DOHH2 (cell line): ENCODE results near the gene UBE2G2.

Experiments used
- H3F3A ChIP-seq: fragments of 200-600 bp; sonication (generic), shearing (Covaris generic); 2 replicates; pipeline ENCODE4 v1.6.0; 2016; ENCODE audit warnings: antibody characterized with exemption, mild to moderate bottlenecking; ENCODE audit not compliant: control insufficient read depth, insufficient read depth
- H3K27ac ChIP-seq: fragments of 200-600 bp; sonication (generic); 2 replicates; pipeline ENCODE4 v1.5.1; 2014; ENCODE audit warnings: low read depth, mild to moderate bottlenecking, low read length, moderate library complexity
- H3K27me3 ChIP-seq: fragments of 200-600 bp; sonication (generic); 2 replicates; pipeline ENCODE4 v1.6.1; 2014; ENCODE audit warnings: mild to moderate bottlenecking, low read length, mixed read lengths; ENCODE audit not compliant: control insufficient read depth
- H3K36me3 ChIP-seq: fragments of 200-600 bp; sonication (generic); 2 replicates; pipeline ENCODE4 v1.6.1; 2014; ENCODE audit warnings: mild to moderate bottlenecking, low read length, moderate library complexity, mixed read lengths; ENCODE audit not compliant: control insufficient read depth
- H3K4me1 ChIP-seq: fragments of 200-600 bp; sonication (generic); 2 replicates; pipeline ENCODE4 v1.6.1; 2014; ENCODE audit warnings: mild to moderate bottlenecking, low read length, mixed read lengths; ENCODE audit not compliant: control insufficient read depth
- H3K4me2 ChIP-seq: fragments of 200-600 bp; sonication (generic); 2 replicates; pipeline ENCODE4 v1.6.0; 2014; ENCODE audit warnings: mild to moderate bottlenecking, low read length, moderate library complexity
- H3K4me3 ChIP-seq: fragments of 200-600 bp; sonication (generic); 2 replicates; pipeline ENCODE4 v1.5.1; 2014; ENCODE audit warnings: mild to moderate bottlenecking, low read length, mixed read lengths
- H3K79me2 ChIP-seq: fragments of 200-600 bp; sonication (generic); 2 replicates; pipeline ENCODE4 v1.6.1; 2014; ENCODE audit warnings: mild to moderate bottlenecking, low read length, mixed read lengths; ENCODE audit not compliant: control insufficient read depth
- H3K9me2 ChIP-seq: fragments of 200-600 bp; sonication (generic); replicated peaks from 2 replicates; pipeline ENCODE4 v1.6.1; 2014; ENCODE audit warnings: mild to moderate bottlenecking, low read length, mixed read lengths; ENCODE audit not compliant: control insufficient read depth
- H3K9me3 ChIP-seq: fragments of 200-600 bp; sonication (generic); 2 replicates; pipeline ENCODE4 v1.6.1; 2014; ENCODE audit warnings: antibody characterized with exemption, low read length, mixed read lengths; ENCODE audit not compliant: control insufficient read depth, insufficient read depth
- H4K20me1 ChIP-seq: fragments of 200-600 bp; sonication (generic); 2 replicates; pipeline ENCODE4 v1.6.0; 2014; ENCODE audit warnings: low read depth, mild to moderate bottlenecking, antibody characterized with exemption, low read length, moderate library complexity; ENCODE audit not compliant: control insufficient read depth, insufficient read depth
- CTCF ChIP-seq: fragments of 200-600 bp; sonication (generic); IDR thresholded peaks from one replicate; pipeline ENCODE4 v1.5.1; 2014; ENCODE audit warnings: antibody characterized with exemption, mild to moderate bottlenecking, low read depth, low read length; ENCODE audit not compliant: poor library complexity, severe bottlenecking
- EZH2phosphoT487 ChIP-seq: fragments of 200-600 bp; sonication (generic); IDR thresholded peaks from 2 replicates; pipeline ENCODE4 v1.6.1; 2017; ENCODE audit warnings: borderline replicate concordance, mild to moderate bottlenecking, antibody characterized with exemption, low read length, moderate library complexity, mixed read lengths

The UBE2G2 gene

GRCh38 chr21:44785620-44786335, 15.8 kb downstream of the UBE2G2 start:
- Histone ChIP-seq H3K79me2 (peaks cover 98% of the 10 kb centered on the region), H3K27ac (no peak overlapping the region), H4K20me1 (peaks cover 20% of the 10 kb centered on the region; the same call in 1 of the 2 replicates), H3F3A (peaks cover 3% of the 10 kb centered on the region; the same call in 1 of the 2 replicates), H3K4me3 (no peak overlapping the region), H3K9me2 (no peaks in the 10 kb centered on the region), H3K9me3 (no peaks in the 10 kb centered on the region), H3K4me1 (peaks cover 15% of the 10 kb centered on the region), H3K4me2 (no peak overlapping the region), H3K36me3 (peaks cover 76% of the 10 kb centered on the region), H3K27me3 (no peaks in the 10 kb centered on the region)
- TF ChIP-seq CTCF, result no peak

GRCh38 chr21:44784810-44785209, 16.8 kb downstream of the UBE2G2 start:
- H3K4me1 ChIP-seq, result peaks cover 5% of the 10 kb centered on the region
- no peaks in the 10 kb centered on the region for H3F3A ChIP-seq
- no peaks in the 10 kb centered on the region for H3K9me3 ChIP-seq
- H3K36me3 ChIP-seq, result peaks cover 77% of the 10 kb centered on the region
- peaks cover 98% of the 10 kb centered on the region for H3K79me2 ChIP-seq
- TF ChIP-seq EZH2phosphoT487, result no peak
- no peak for TF ChIP-seq CTCF
- no peak overlapping the region for H3K4me3 ChIP-seq
- no peaks in the 10 kb centered on the region for H3K27me3 ChIP-seq
- peaks cover 16% of the 10 kb centered on the region; the same call in 1 of the 2 replicates for H4K20me1 ChIP-seq
- no peak overlapping the region for H3K4me2 ChIP-seq
- no peak overlapping the region for H3K27ac ChIP-seq
- H3K9me2 ChIP-seq, result no peaks in the 10 kb centered on the region

- Histone ChIP-seq H3F3A (no peaks in the 10 kb centered on the region), H3K4me3 (no peak overlapping the region), H3K4me1 (no peaks in the 10 kb centered on the region), H3K9me2 (no peaks in the 10 kb centered on the region), H3K79me2 (peaks cover 96% of the 10 kb centered on the region), H3K27me3 (no peaks in the 10 kb centered on the region), H4K20me1 (peaks cover 11% of the 10 kb centered on the region; the same call in 1 of the 2 replicates), H3K27ac (no peak overlapping the region), H3K4me2 (no peak overlapping the region), H3K9me3 (no peaks in the 10 kb centered on the region), H3K36me3 (peaks cover 74% of the 10 kb centered on the region)
- TF ChIP-seq EZH2phosphoT487 (no peak), CTCF (no peak)
These were observed 18.5 kb downstream of the UBE2G2 start for GRCh38 chr21:44783020-44783696.
